Stimulated activated CD8-positive, alpha-beta memory T cell treated with anti-CD3 and anti-CD28 coated beads, Interleukin-7, amount 100 ng/mL, for 4 hours (primary cell): Measurements from ENCODE around the gene BCDIN3D.
A peak's percentile ranks its signal among the peaks of the same experiment; 100 is the strongest.
"Not testable (repeated sequence)": the region's sequence is repeated elsewhere in the genome, so short reads cannot be mapped to it uniquely, and the experiment has no call there.

ENCODE experiments used
- DNase-seq, 2 donors: peaks; one replicate each; pipeline ENCODE4 v3.0.0-alpha.2; 2020; ENCODE audit warnings: low read depth in 2 of 2

BCDIN3D gene

GRCh38 chr12:49863946-49864797 is 21.3 kb upstream of the BCDIN3D start:
- DNase-seq: no peak

GRCh38 chr12:49860921-49861320 is 18.0 kb upstream of the BCDIN3D start:
- not testable (repeated sequence) for DNase-seq

- not testable (repeated sequence) for DNase-seq
Observed at GRCh38 chr12:49855890-49856289, 13.0 kb upstream of the BCDIN3D start.

DNA sequence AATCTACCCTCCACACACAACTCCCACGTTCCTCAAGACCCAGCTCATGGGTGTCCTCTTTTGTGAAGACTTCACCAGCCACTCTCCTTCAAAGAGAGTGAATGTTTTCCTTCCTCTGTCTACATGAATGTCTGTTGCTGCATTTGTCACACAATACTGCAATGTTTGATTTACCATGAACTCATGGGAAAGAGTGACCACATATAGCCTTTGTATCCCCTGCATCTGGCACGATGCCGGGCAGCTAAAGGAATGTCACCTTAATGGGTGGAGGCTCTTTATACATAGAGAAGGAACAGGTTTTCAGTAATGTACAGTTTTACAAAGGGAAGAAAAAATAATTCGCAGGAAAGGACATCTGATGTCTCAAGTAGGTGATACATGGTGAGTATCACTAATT is 12.1 kb upstream of the BCDIN3D start:
- DNase-seq: no peak

GRCh38 chr12:49853671-49854070 is 10.8 kb upstream of the BCDIN3D start:
- DNase-seq: no peak

DNA sequence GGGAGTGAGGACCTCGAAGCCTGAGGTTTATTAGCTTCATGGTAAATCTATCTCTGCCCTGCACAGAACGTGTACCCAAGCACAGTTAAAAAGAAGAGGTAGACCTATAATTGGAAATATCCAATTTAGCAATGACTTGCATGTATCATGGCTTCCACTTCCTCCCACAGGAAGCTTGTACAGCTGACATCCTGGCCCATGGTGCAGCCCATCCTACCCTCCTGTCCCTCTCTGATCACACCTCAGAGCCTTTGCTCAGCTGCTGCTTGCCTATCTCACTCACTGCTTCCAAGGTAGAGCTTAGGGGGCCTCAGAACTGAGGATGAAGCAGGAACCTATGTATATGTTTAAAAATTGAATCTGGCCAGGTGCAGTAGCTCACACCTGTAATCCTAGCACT is 4.3 kb upstream of the BCDIN3D start:
- no peak for DNase-seq

- DNase-seq: no peak
Observed at GRCh38 chr12:49846032-49846431, 3.1 kb upstream of the BCDIN3D start.

DNA sequence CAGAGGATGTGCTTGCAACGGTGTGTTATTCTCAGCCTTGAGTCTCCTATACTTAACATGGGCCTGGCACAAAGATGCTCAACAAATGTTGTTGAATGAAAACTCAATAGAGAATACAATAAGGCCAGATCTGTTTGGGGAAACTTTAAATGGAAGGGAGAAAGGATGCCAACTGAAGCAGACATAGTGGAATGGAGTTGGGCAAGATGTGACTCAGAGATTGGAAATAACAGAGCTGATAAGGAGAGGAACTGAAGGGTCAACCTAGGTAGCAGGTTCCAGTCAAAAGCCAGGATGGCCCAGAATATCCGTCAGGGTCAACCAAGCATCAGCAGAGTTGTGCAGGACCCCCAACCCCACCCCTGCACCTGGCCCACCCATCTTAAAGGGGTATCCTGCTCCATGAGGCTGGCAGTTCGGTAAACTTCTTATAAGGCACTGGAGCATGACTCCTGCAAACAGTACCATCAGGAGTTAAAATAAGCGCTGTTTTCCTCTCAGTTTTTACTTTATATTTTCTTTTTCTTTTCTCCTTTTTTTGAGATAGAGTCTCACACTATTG is 1.1 kb upstream of the BCDIN3D start:
- DNase-seq: no peak

GRCh38 chr12:49843411-49843810 is 505 bp upstream of the BCDIN3D start:
- DNase-seq: no peak

DNA sequence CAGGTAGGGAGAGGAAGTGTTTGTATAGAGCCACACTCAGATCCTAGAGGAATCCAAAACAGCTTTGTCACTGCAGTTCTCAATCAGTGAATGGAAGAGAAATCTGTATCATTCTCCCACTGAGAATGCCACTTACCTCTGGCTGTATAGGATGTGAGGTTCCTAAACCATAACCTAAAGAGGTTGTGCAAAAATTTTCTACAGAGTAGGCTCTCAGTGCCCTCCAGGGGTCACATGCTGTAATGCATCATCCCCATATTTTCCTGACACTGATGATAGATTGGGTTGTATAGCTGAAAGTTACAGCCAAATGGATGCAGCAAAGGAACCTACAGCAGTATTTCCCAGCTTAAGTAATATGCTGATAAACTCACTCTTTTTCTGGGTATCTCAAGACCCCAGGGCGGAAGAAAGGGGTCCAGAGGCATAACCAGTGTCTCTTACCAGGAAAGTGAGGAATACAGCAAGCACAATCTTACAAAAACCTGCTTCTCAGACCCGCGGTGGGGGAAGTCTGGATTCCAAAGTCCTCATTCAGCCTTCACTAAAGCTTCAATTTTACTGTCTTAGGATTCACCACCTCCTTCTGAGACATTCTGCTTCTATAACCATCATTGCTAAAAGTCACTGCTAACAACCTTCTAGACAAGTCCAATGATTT is 3.8 kb downstream of the BCDIN3D start:
- no peak for DNase-seq

DNA sequence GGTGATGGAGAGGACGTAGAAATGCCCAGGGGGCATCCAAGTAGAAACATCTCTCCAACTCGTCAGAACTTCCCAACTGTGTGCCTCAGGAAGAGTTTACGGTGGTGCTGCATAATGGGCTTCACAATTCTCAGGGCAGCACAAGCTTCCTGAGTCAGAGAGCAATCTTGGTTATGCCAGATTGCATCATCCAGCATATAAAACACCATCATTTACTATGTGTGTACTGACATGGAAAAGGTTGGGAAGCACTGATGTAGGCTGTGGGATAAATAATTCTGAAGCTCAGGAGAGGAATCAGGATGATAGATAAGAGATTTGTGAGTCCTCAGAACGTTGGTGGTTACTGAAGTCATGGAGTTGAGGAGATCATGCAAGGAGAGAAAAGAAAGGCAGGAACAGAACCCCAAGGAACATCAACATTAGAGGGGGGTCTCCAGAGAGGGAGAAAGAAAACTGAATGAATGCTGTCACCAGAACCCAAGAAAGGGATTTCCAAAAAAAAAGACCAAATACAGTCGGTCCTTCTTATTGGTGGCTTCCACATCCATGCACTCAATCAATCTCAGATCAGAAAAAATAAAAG is 10.0 kb downstream of the BCDIN3D start:
- DNase-seq: no peak

GRCh38 chr12:49831717-49832116 is 11.2 kb downstream of the BCDIN3D start:
- no peak for DNase-seq

- DNase-seq: peak; percentile 87 to 92
Observed at GRCh38 chr12:49828133-49829091, 14.5 kb downstream of the BCDIN3D start, which contains the start of gene NCKAP5L. Gene NCKAP5L, minus strand, starts transcription at chr12:49828413. Its CDS starts 24,369 bp downstream, at chr12:49804044.

DNA sequence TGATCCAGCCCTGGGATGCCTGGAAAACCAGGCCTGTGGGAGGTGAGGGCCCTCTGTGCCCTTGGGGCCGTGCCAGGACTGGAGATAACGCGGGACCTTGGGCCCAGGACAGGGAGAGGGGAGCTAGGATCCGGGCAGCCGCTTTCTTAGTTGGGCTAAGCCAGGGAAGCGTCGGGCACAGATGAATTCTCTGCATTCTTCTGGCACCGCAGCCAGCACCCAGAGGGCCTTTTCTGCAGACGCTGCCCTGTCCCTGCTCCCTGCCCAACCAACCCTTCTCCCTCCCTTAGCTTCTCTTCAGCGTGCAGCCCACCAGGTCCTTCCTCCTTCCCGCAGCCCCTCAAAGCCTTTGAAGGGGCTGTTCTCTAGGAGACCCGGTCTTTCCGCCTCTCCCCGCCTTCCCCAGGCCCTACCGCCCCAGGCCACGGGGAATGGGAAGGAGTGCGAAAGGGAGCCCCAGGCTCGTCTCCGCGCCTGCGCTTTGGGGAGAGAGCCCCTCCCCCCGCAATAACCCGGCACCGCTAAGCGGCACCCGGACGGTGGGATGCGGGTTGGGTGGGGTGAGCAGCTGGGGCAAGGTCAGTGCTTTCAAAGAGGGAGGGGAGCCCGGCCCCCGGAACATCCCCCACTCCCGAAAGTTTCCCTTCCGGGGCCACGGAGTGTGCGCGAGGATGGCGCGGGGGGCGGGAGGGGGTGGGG is 15.4 kb downstream of the BCDIN3D start:
- peak in 1 of 2 donors; percentile 26 for DNase-seq

DNA sequence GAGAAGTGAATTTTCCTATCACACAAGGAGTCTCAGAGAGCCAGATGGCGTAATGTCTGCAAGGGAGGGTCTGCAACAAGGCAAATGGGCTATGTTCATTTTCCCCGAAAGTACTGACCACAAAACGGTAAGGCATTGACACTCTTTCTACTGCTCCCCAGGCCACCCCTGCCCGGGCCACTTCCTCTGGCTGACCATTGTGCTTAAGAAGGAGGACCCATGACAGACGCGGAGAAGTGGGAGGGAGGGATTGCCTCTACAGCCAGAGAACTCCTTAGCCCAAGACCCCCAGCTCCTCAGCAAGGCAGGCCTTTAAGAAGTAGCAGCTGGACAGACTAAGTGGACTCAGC is 15.9 kb downstream of the BCDIN3D start:
- no peak for DNase-seq

- DNase-seq: no peak
Observed at GRCh38 chr12:49825971-49826421, 16.9 kb downstream of the BCDIN3D start.

DNA sequence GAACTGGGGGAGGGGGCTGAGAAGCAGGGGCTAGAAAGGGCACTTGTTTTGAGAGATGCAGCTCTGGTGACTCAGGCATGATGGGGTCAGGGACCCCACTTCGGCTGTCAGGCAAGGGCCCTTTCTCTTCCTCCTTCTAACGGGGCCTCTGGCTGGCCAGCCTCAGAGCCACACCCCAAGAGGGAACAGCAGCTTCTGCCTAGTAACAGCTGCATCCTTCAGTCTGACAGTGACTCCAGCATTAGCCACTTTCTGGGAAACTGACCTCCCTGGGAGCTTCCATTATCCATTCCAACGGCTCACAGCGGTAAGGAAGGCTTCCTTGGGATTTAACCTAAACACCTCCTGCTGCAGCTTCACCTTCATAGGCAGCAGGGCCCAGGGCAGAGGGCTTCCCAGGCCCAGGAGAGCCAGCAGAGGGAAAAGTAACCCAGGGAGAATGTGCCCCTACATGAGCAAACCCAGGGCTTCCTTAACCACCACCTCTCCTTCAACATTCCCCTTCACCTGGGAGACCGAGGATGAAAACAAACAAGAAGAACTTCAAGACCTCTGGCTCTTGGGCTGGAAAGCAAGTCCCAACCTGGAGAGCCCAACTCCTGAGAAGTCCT is 17.4 kb downstream of the BCDIN3D start:
- DNase-seq: no peak

- DNase-seq: no peak
Observed at GRCh38 chr12:49824895-49825294, 18.0 kb downstream of the BCDIN3D start.

DNA sequence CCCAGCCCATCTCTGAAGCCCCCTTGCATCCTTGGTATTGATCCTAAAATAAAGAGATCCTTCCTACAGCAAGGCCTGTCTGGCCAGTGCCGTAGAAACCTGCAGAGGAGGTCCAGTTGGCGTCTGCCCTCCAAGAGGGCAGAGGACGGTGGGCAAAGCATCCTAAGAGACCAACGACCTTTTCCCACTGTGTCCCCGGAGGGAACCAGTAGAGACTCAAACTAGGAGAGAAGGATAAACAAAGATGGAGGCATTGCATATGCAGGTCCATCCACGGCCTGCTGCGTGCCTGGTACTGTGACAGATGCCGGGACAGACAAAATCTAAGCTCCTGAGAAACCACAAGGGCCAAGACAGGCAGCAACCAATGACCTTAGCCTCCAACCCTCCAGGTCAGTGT is 18.5 kb downstream of the BCDIN3D start:
- DNase-seq: no peak

- no peak for DNase-seq
Observed at GRCh38 chr12:49823951-49824350, 19.0 kb downstream of the BCDIN3D start.
